IMR-90 (cell line): ENCODE data around the gene IQGAP2. TPM values are rescaled to one million over a fixed set of nuclear protein-coding genes. Genes with fewer than 3 reads are reported as not detected.

Source experiments
- ATAC-seq: fragments of 200-7000 bp; cut with Tn5 transposase; 2 replicates; pipeline ENCODE4 v1.9.1; 2020; ENCODE audit warnings: low read depth, mild to moderate bottlenecking, moderate library complexity
- BruUV-seq: library from RNA; stranded (reverse); fragments of 400-500 nt; replicated peaks from 2 replicates; lab custom pipeline; 2021; lab: Mats Ljungman, UMichigan
- CTCF ChIA-PET: fragments of 300-600 bp; formaldehyde crosslinking; extraction: SDS; loops from one replicate; lab custom pipeline; 2021; ENCODE audit warnings: antibody characterized with exemption; lab: Yijun Ruan, JAX
- POLR2A ChIA-PET: fragments of 300-600 bp; sonication (Branson Sonifier 250); formaldehyde crosslinking; loops from one replicate; lab custom pipeline; 2022; ENCODE audit warnings: antibody characterized with exemption; ENCODE audit not compliant: unreplicated experiment; lab: Charles Lee
- DNase-seq: peaks from one replicate; pipeline ENCODE4 v3.0.0; 2013
- H2AFZ ChIP-seq: replicated peaks from 2 replicates; pipeline ENCODE3; 2013; ENCODE audit warnings: low read length, mild to moderate bottlenecking; ENCODE audit not compliant: poor library complexity
- H2AK5ac ChIP-seq: 2 replicates; pipeline ENCODE4 v1.6.1; 2013; ENCODE audit warnings: low read depth, low read length, inconsistent platforms
- H2AK9ac ChIP-seq: replicated peaks from 2 replicates; pipeline ENCODE3; 2013; ENCODE audit warnings: mild to moderate bottlenecking, low read depth, low read length, moderate library complexity; ENCODE audit not compliant: poor library complexity
- H2BK120ac ChIP-seq: 2 replicates; pipeline ENCODE4 v1.6.1; 2013; ENCODE audit warnings: low read depth, low read length, inconsistent platforms
- H2BK15ac ChIP-seq: 3 replicates; pipeline ENCODE4 v1.6.1; 2013; ENCODE audit warnings: low read depth, low read length, inconsistent platforms
- H2BK20ac ChIP-seq: 2 replicates; pipeline ENCODE4 v1.6.1; 2013; ENCODE audit warnings: low read depth, mild to moderate bottlenecking, inconsistent platforms, low read length, moderate library complexity
- H2BK5ac ChIP-seq: 2 replicates; pipeline ENCODE4 v1.6.1; 2013; ENCODE audit warnings: mild to moderate bottlenecking, low read depth, low read length, inconsistent platforms; ENCODE audit not compliant: poor library complexity, severe bottlenecking
- H3K14ac ChIP-seq: replicated peaks from 2 replicates; pipeline ENCODE4 v1.6.1; 2013; ENCODE audit warnings: low read depth, low read length, inconsistent platforms
- H3K18ac ChIP-seq: 2 replicates; pipeline ENCODE4 v1.6.1; 2013; ENCODE audit warnings: low read depth, low read length, control low read depth
- H3K23ac ChIP-seq: 2 replicates; pipeline ENCODE4 v1.6.1; 2013; ENCODE audit warnings: low read depth, low read length, inconsistent platforms
- H3K27ac ChIP-seq: 2 replicates; pipeline ENCODE4 v1.5.1; 2013; ENCODE audit warnings: mild to moderate bottlenecking, control low read depth, low read length; ENCODE audit not compliant: insufficient read depth
- H3K27me3 ChIP-seq: 2 replicates; pipeline ENCODE4 v1.6.1; 2013; ENCODE audit warnings: low read length; ENCODE audit not compliant: control insufficient read depth, insufficient read depth
- H3K36me3 ChIP-seq: 2 replicates; pipeline ENCODE4 v1.6.1; 2013; ENCODE audit warnings: low read length, mixed read lengths; ENCODE audit not compliant: control insufficient read depth, insufficient read depth
- H3K4ac ChIP-seq: 2 replicates; pipeline ENCODE4 v1.6.1; 2013; ENCODE audit warnings: low read depth, low read length, inconsistent platforms
- H3K4me1 ChIP-seq: 2 replicates; pipeline ENCODE4 v1.6.1; 2013; ENCODE audit warnings: low read length, mixed read lengths; ENCODE audit not compliant: control insufficient read depth, insufficient read depth
- H3K4me2 ChIP-seq: 2 replicates; pipeline ENCODE4 v1.6.1; 2013; ENCODE audit warnings: low read depth, mild to moderate bottlenecking, control low read depth, low read length, moderate library complexity
- H3K4me3 ChIP-seq: 2 replicates; pipeline ENCODE4 v1.5.1; 2013; ENCODE audit warnings: low read depth, mild to moderate bottlenecking, control low read depth, low read length, moderate library complexity; ENCODE audit not compliant: insufficient read depth
- H3K56ac ChIP-seq: 2 replicates; pipeline ENCODE4 v1.6.1; 2013; ENCODE audit warnings: low read length, inconsistent platforms; ENCODE audit not compliant: insufficient read depth; ENCODE audit errors: extremely low read depth
- H3K79me1 ChIP-seq, 2 experiments: 2 replicates each; pipeline ENCODE4 v1.6.1; 2013; ENCODE audit warnings: low read length in 2 of 2, inconsistent platforms in 1 of 2, low read depth in 1 of 2
- H3K9ac ChIP-seq: 2 replicates; pipeline ENCODE4 v1.6.1; 2013; ENCODE audit warnings: low read depth, low read length, control low read depth
- H3K9me1 ChIP-seq: 2 replicates; pipeline ENCODE4 v1.6.1; 2013; ENCODE audit warnings: low read length, inconsistent platforms; ENCODE audit not compliant: insufficient read depth
- H3K9me3 ChIP-seq: 2 replicates; pipeline ENCODE4 v1.6.1; 2013; ENCODE audit warnings: low read length; ENCODE audit not compliant: control insufficient read depth, insufficient read depth
- H4K20me1 ChIP-seq: 2 replicates; pipeline ENCODE4 v1.6.1; 2013; ENCODE audit warnings: low read length, inconsistent platforms; ENCODE audit not compliant: insufficient read depth
- H4K5ac ChIP-seq: 2 replicates; pipeline ENCODE4 v1.6.1; 2013; ENCODE audit warnings: mild to moderate bottlenecking, low read depth, low read length, control low read depth
- H4K8ac ChIP-seq, 2 experiments: 2 replicates each; pipeline ENCODE4 v1.6.1; 2013; ENCODE audit warnings: low read depth in 2 of 2, low read length in 2 of 2, control low read depth in 1 of 2, inconsistent platforms in 1 of 2
- H4K91ac ChIP-seq: 2 replicates; pipeline ENCODE4 v1.6.1; 2013; ENCODE audit warnings: low read depth, low read length, inconsistent platforms; ENCODE audit not compliant: insufficient read depth
- BHLHE40 ChIP-seq: fragments of 150-350 bp; IDR thresholded peaks from 2 replicates; pipeline ENCODE4 v1.6.1; 2016; ENCODE audit warnings: mild to moderate bottlenecking, low read depth, low read length
- CTCF ChIP-seq: conservative IDR thresholded peaks from 2 replicates; pipeline ENCODE4 v1.5.1; 2012; ENCODE audit warnings: mild to moderate bottlenecking, low read depth, low read length, improper control_type of control experiment
- MAFK ChIP-seq: IDR thresholded peaks from 2 replicates; pipeline ENCODE4 v1.6.1; 2012; ENCODE audit warnings: low read depth, low read length, improper control_type of control experiment
- MXI1 ChIP-seq: IDR thresholded peaks from 2 replicates; pipeline ENCODE4 v1.6.1; 2012; ENCODE audit warnings: low read depth, mild to moderate bottlenecking, low read length, moderate library complexity, borderline replicate concordance
- NFE2L2 ChIP-seq: fragments of 150-350 bp; IDR thresholded peaks from 2 replicates; pipeline ENCODE4 v1.6.1; 2016; ENCODE audit warnings: low read depth, mild to moderate bottlenecking, low read length
- POLR2A ChIP-seq: IDR thresholded peaks from 2 replicates; pipeline ENCODE4 v1.6.1; 2012; ENCODE audit warnings: mild to moderate bottlenecking, low read depth, low read length
- RCOR1 ChIP-seq: IDR thresholded peaks from 2 replicates; pipeline ENCODE4 v1.6.1; 2012; ENCODE audit warnings: mild to moderate bottlenecking, low read length, improper control_type of control experiment; ENCODE audit not compliant: insufficient replicate concordance
- RFX5 ChIP-seq: IDR thresholded peaks from 2 replicates; pipeline ENCODE4 v1.8.0; 2012; ENCODE audit warnings: low read depth, mild to moderate bottlenecking, low read length, moderate library complexity
- SMC3 ChIP-seq: fragments of 150-350 bp; IDR thresholded peaks from 2 replicates; pipeline ENCODE4 v1.6.1; 2016; ENCODE audit warnings: low read depth, mild to moderate bottlenecking, antibody characterized with exemption, low read length, moderate library complexity
- whole genome bisulfite sequencing, 2 experiments: methylation state at CpG; one replicate each; pipeline versions ENCODE4 v1.1.5 to v1.1.7; 2013; ENCODE audit warnings: missing lambda C conversion rate in 2 of 2; ENCODE audit not compliant: insufficient read length in 1 of 2; ENCODE audit errors: extremely low coverage in 2 of 2; 5-methylcytosine and 5-hydroxymethylcytosine counted together
- dilution Hi-C: fragments of 300-500 bp; cut with HindIII; formaldehyde crosslinking; loops from one replicate; pipeline ENCODE4 v1.14.3; 2018; ENCODE audit warnings: low sequenced_read_pairs; ENCODE audit not compliant: unreplicated experiment
- in situ Hi-C: fragments of 300-500 bp; cut with MboI; formaldehyde crosslinking; loops from 3 replicates; pipeline ENCODE4 v1.14.3; 2019; ENCODE audit warnings: low sequenced_read_pairs, inconsistent platforms, mixed read lengths
- intact Hi-C: fragments of 100-400 bp; cut with micrococcal nuclease; formaldehyde crosslinking; loops from 2 replicates; pipeline ENCODE4 v1.10.0; 2022
- polyA plus RNA-seq, 3 experiments: library from polyadenylated mRNA; depleted of rRNA; stranded (reverse); fragments of >200 nt; gene quantifications; 2 replicates each; pipeline ENCODE4 v1.2.3, GENCODE V29; 2012; ENCODE audit warnings: low replicate concordance in 1 of 3
- total RNA-seq: library from RNA; depleted of rRNA; stranded (reverse); fragments of >200 nt; gene quantifications from 2 replicates; pipeline ENCODE4 v1.2.3, GENCODE V29; 2012
- TF ChIP-seq, protein P1 (sequence below): fragments of 150-350 bp; IDR thresholded peaks from 2 replicates; pipeline ENCODE4 v1.6.1; 2016; ENCODE audit warnings: low read depth, mild to moderate bottlenecking, low read length, moderate library complexity, borderline replicate concordance

The IQGAP2 gene
- total and polyA plus RNA-seq, 2 of the 4 experiments (the other 2 are of a cell fraction) = 0.21 to 0.36 TPM

DNA sequence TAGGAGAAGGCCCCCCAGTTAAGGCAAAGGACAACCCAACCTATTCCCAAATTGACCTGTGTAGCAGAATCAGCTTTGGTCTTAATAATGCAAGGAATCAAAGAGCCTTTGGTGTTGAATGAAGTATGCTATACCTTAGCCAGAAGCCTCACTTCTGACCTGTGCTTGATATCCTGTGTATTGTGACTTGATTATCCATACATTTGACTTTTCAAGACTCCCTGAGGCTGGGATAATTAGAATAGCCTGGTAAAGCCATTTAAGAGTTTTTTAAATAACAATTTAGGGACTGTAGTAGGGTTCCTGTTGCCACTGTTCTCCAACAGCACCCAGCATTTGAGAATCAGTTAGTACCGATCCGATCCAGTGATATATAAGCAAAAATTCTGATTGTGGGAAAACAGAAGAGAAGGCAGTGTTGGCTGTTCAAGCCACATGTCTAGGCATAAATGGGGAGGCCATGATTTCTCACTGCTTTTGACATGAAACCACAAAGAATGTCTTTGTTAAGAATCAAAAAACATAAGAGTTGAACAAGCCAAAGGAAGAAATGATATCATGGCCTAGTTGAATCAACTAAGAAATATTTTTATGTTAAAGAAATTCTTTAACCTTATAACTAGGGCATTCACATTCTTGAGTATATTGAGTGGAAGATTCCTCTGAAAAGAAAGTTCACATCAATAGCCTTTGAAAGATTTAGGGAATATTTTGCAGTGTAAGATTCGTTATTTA is 121.2 kb downstream of the IQGAP2 start (continued):
- TF ChIP-seq CTCF = no peak
- TF ChIP-seq MXI1 = no peak

DNA sequence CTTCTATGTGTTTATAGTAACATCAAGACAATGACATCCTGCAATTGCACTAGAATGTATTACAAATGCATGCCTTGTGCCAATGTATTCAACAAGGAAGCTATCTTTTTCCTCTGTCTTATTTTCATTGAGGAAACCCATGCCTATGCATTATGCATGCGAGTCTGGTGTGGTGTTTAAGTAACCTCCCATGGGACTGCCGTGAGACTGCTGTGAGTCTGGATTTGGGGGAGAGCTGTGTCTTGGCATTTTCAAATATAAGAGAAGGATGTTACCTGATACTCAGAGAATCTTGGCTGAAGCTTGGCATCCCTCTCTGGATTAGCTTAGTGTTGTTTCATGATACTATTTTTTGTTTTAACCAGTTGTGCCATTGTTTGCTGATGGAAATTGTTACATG is 121.8 kb downstream of the IQGAP2 start:
- POLR2A ChIA-PET = no interaction called here
- BruUV-seq = no TSS peak
- no peak overlapping the region for H2AK5ac ChIP-seq

More for the DNA sequence above, 121.8 kb downstream of the IQGAP2 start:
- H3K27ac ChIP-seq = no peak overlapping the region
- H3K4me2 ChIP-seq = no peak overlapping the region
- H2AFZ ChIP-seq = no peak overlapping the region
- H3K4ac ChIP-seq = no peak overlapping the region
- H2BK5ac ChIP-seq = no peak overlapping the region
- H3K4me1 ChIP-seq = no peaks in the 10 kb centered on the region
- no peak for ATAC-seq
- no peak overlapping the region for H4K91ac ChIP-seq
- no peak overlapping the region for H2BK20ac ChIP-seq
- H3K23ac ChIP-seq = no peak overlapping the region
- DNase-seq = no peak
- CTCF ChIA-PET = no interaction called here
- no peaks in the 10 kb centered on the region for H3K36me3 ChIP-seq
- H2AK9ac ChIP-seq = no peak overlapping the region
- no peaks in the 10 kb centered on the region for H3K79me1 ChIP-seq
- no peaks in the 10 kb centered on the region for H3K9me3 ChIP-seq
- in situ Hi-C loops (no loop called here), intact Hi-C loops (no loop called here), dilution Hi-C loops (no loop called here)
- H4K20me1 ChIP-seq = no peaks in the 10 kb centered on the region
- no CpG with 5 or more reads among the region's 2 CpGs for WGBS, 2 experiments
- no peak overlapping the region for H2BK120ac ChIP-seq
- H4K5ac ChIP-seq = no peak overlapping the region
- no peak overlapping the region for H3K18ac ChIP-seq
- no peak overlapping the region for H3K4me3 ChIP-seq
- H3K14ac ChIP-seq = no peak overlapping the region
- TF ChIP-seq MAFK = no peak
- TF ChIP-seq, protein P1, sequence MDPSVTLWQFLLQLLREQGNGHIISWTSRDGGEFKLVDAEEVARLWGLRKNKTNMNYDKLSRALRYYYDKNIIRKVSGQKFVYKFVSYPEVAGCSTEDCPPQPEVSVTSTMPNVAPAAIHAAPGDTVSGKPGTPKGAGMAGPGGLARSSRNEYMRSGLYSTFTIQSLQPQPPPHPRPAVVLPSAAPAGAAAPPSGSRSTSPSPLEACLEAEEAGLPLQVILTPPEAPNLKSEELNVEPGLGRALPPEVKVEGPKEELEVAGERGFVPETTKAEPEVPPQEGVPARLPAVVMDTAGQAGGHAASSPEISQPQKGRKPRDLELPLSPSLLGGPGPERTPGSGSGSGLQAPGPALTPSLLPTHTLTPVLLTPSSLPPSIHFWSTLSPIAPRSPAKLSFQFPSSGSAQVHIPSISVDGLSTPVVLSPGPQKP = no peak
- no peak for TF ChIP-seq SMC3
- TF ChIP-seq RFX5 = no peak
- no peak for TF ChIP-seq RCOR1
- no peak for TF ChIP-seq BHLHE40
- TF ChIP-seq NFE2L2 = no peak
- TF ChIP-seq POLR2A = no peak
- no peak overlapping the region for H4K8ac ChIP-seq
- no peaks in the 10 kb centered on the region for H3K9me1 ChIP-seq
- no peak overlapping the region for H3K9ac ChIP-seq
- no peak overlapping the region for H2BK15ac ChIP-seq
- H3K56ac ChIP-seq = no peak overlapping the region
- peaks cover 5% of the 10 kb centered on the region for H3K27me3 ChIP-seq
